ENCODE data around the gene UGT1A8.

UGT1A8 gene

GRCh38 chr2:233803292-233803911 is 186.0 kb downstream of the UGT1A8 start:
- no peak for DNase-seq

DNA sequence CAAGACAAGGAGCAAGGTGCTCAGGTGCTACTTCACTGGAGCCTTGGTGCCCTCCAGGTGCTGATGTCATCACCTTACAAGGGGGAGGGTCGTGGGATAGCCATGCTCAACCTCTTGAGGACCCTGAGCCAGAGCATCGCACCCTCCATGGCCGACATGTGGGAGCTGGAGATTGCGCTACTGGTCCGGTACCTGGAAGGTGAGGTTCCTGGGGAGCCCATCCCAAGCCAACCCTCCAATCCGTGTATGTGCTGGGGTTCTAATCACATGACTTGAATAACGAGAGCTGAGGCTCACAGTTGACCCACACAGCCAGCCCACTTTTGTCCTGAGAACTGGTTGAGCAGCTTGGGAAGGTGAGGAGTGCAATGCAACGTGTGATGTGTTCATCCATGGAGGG is 186.6 kb downstream of the UGT1A8 start:
- DNase-seq = no peak

- DNase-seq = no peak
These were observed 189.9 kb downstream of the UGT1A8 start for GRCh38 chr2:233807215-233807865.

GRCh38 chr2:233807966-233808935 is 190.8 kb downstream of the UGT1A8 start:
- DNase-seq = no peak

GRCh38 chr2:233810385-233810784 is 193.0 kb downstream of the UGT1A8 start:
- no peak for DNase-seq

DNA sequence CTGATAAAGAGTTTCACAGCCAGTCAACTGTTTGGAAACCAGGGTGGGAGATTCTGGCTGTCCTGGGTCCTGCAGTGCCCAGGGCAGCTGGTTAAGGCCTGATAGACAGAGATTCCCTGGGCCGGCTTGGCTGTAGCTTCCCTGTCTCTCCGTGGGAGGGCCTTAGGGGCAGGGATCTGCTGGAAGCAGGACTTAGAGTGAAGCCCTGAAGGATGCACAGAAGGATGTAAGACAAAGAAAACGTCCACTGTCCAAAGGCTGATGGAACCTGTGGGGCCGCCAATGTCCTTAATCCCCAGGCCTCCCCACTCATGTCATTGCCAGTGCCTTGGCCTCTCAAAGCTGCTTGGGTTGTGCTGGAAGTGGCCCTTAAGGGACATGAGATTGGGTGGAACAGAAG is 193.7 kb downstream of the UGT1A8 start:
- no peak for DNase-seq

DNA sequence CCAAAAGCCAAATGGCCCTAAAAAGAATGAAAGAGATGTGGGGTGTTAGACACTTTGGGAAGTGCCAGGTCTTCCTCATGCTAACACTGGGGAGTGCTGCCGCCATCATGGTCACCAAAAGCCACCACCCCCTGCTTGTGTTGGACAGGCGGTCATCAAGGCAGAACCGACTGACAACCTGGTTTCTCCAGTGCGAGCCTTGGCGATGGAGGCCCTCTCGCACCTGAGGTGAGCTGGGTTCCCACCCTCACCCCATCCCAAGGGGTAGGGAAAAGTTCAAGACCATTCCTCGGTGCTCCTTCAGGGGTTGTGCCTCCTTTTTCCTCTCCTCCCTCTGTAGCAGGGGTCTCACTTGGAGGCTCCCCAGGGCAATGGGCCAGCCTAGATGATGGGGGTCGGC is 194.3 kb downstream of the UGT1A8 start:
- DNase-seq = no peak

- DNase-seq = no peak
These were observed 196.0 kb downstream of the UGT1A8 start for GRCh38 chr2:233813236-233814055.

GRCh38 chr2:233814056-233814835 is 196.8 kb downstream of the UGT1A8 start:
- DNase-seq = no peak

- no peak for DNase-seq
These were observed 198.4 kb downstream of the UGT1A8 start for GRCh38 chr2:233815861-233816260.

DNA sequence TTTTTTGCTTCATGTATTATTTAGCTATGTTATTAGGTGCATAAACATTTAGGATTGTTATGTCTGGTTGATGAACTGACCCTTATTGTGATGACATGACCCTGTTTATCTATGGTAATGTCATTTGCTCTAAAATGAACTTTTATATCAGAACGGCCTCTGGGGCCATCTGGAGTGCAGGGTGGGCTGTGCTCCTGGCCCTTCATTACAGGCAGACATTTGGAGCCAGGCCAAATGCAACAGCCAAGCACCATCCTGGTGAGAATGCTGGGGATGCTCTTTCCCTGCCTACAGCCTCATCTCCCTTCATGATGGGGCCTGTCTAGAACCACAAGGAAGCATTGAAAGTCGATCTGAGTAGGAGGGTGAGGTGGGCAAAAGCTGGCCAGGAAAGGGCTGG is 198.9 kb downstream of the UGT1A8 start:
- no peak for DNase-seq

DNA sequence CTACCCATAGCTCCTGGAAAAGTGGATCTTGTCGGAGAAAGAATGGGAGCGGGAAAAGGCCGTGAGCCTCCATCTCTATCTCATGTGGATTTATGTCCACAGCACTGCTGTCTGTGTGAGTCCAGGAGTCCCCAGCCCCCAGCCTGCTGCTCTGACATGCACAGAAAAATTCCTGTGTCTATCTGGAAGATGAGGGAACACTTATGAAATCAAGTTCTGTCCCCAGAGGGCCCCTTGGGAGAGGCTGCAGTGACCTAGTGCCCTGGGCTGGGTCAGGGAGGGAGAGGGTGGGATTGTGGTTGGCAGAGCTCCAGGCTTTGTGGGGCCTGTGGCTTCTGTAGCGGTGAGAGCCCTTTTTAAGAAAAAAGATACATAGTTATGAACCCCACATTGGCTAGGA is 199.3 kb downstream of the UGT1A8 start:
- no peak for DNase-seq

GRCh38 chr2:233817361-233817911 is 200.0 kb downstream of the UGT1A8 start:
- no peak for DNase-seq

GRCh38 chr2:233817995-233818638 is 200.7 kb downstream of the UGT1A8 start:
- no peak for DNase-seq

DNA sequence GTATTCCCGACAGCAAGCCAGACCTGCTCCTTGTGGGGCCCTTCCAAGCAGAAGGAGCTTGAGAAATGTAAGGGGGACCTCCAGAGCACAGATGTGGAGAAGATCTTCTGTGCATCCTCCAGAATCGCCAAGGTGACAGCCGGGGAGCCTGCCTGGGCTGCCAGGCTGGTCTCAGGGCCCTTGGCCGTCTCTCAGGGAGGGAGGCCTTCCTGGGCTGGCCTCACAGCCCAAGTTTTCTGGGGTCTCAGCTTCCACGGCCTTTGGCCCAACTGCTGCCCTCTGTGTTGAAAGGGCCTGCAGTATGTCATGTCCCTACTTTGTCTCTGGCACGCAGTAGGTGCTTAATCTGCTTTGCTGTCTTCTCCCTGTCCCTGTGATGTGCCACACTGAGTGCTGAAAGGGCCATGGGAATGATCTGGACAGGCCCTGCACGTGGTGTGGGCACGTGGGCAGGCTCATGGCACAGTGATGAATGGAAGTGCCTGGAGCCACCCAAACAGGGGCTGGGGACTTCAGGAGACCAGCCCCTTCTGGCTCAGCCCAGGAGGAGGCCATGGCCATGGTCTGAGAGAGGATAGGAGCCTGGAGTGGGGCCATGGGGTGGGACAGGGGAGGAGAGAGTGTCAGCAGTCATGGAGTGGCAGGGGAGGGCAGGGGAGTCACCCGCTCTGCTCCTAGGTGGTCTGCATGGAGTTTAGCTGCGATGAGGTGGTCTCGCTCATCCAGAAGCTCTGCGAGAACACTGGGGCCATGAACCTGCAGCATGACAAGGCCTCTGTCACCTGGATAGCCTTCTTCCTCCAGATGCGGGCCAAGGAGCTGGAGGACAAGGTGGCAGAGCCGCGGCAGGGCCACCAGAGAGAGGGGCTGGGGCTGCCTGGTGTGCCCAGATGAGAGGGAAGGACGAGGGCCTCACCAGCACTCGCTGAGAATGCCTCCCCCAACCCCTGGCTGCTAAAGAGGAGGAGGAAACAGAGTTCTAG is 201.5 kb downstream of the UGT1A8 start:
- no peak for DNase-seq

GRCh38 chr2:233819884-233820773 is 202.7 kb downstream of the UGT1A8 start:
- no peak for DNase-seq

GRCh38 chr2:233820774-233821105 is 203.3 kb downstream of the UGT1A8 start:
- no peak for DNase-seq

DNA sequence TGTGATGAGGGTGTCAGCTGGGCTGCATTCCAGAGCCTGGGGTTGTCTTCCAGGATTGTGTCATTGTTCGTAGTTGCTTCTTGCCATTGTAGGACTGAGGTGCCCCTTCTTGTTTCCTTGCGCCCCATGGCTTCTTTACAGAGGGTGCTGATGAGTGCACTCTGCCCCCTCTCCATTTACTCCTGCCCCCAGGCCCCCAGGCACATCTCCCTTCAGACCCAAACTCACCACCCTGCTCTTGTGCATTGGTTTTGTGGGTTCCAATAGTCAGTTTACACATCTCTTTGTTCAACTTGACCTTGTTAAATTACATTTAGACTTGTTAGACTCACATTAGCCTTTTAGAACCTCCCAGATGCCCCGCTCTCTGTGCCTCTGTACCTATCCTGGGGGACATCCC is 203.8 kb downstream of the UGT1A8 start:
- no peak for DNase-seq

DNA sequence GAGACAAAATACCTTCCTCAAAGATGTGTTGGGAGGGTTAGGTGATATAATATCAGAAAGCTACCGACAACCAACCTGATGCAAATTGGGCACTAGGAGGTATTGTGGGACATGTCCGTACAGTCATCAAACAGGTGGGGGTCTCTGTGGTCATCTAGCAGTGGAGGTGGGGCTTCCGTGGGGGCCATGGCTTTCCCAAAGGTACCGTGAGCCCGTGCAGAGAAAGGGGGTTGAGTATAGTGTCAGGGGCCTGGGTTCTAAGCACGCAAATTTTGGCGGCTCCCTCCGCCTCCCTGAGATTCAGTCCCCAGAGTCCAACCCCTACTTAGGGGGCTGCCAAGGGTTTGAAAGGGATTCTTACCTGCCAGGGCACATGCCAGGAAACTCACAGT is 204.3 kb downstream of the UGT1A8 start:
- DNase-seq = no peak
